Stimulated activated CD4-positive, alpha-beta T cell treated with anti-CD3 and anti-CD28 coated beads, Interleukin-4, amount 100 ng/mL, for 24 hours (primary cell): ENCODE measurements around the gene SERBP1.
A peak's percentile ranks its signal among the peaks of the same experiment; 100 is the strongest.
"Not testable (repeated sequence)": the region's sequence is repeated elsewhere in the genome, so short reads cannot be mapped to it uniquely, and the experiment has no call there.

ENCODE experiments used
- DNase-seq: peaks from one replicate; pipeline ENCODE4 v3.0.0-alpha.2; 2020

SERBP1 gene

GRCh38 chr1:67439277-67440029, 9.3 kb upstream of the SERBP1 start:
- no peak for DNase-seq

GRCh38 chr1:67437961-67438360, 7.8 kb upstream of the SERBP1 start:
- DNase-seq, result no peak

GRCh38 chr1:67436511-67437055, 6.4 kb upstream of the SERBP1 start:
- no peak for DNase-seq

DNA sequence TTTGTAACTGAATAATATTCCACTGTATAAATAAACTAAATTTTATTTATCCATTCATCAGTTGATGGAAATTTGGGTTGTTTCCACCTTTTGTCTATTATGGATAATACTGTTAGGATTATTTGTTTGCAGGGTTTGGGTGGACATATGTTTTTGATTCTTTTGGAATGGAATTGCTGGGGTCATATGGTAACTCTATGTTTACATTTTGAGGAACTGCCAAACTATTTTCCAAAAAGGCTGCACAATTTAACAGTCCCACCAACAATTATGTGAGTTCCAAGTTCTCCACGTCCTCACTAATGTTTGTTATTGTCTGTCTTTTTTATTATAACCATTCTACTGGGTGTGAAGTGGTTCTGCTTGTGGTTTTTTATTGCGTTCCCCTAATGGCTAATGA, 4.3 kb upstream of the SERBP1 start:
- DNase-seq, result no peak

GRCh38 chr1:67433837-67434236, 3.6 kb upstream of the SERBP1 start:
- DNase-seq, result no peak

- no peak for DNase-seq
These were observed 2.5 kb upstream of the SERBP1 start for GRCh38 chr1:67432745-67433144.

DNA sequence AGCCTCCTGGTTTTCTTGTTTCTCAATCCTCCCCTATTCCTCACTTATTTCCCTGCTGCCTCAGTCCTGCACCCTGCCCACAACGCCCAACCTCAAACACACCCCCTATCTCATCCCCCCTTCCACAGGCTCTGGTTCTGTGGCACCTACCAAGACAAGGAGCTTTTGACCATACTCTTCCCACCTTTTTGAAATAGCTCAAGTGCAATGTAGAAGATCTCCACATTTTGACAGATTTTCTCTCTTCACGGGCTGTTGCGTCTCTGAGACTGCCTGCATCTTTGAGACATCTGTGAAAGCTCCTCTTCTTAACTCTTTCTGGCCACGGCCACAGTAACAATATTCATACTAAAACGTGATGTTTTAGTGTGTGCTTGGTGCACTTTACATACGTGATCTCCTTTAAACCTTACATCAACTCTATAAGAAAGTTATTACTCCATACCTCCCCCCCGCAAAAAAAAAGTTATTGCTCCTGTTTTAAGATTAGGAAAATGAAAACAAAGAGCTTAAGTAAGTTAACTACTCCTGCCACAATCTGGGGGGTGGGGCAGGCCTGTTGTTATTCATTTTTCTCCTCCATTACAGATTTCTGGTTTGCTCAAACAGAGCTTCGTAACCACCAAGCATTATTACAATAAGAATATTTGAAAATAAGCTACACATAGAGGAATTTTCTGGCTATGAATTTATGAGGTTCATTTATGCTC, 1.8 kb upstream of the SERBP1 start:
- no peak for DNase-seq

GRCh38 chr1:67431156-67431765, 1.1 kb upstream of the SERBP1 start:
- DNase-seq, result no peak

GRCh38 chr1:67429528-67430357, 459 bp downstream of the SERBP1 start:
- peak; percentile 48 for DNase-seq

DNA sequence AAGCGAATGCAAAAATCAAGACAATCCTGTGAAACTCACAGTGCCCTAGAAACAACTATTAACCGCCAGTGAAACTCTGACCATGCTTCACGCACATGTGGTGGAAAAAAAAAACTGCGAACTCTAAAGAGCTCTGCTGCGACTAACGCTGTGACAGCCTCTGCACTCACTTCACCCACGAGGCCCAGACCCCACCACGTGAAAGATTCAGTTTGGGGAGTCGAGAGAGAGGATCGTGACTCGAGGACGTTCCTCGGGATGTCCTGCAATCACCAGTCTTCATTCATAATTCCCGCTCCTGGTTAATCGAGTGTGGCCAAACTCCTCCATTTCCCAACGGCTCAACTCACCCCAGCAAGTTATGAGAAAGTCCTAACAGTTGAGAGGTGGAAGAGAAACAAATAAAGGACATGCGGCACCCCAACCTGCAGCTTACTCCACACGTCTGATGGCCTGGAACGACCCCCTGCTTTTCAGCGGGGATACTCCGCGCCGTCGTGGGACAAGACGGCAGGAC, 1.1 kb downstream of the SERBP1 start:
- peak; percentile 73 for DNase-seq

GRCh38 chr1:67427947-67428346, 2.3 kb downstream of the SERBP1 start:
- DNase-seq, result no peak

- no peak for DNase-seq
These were observed 2.7 kb downstream of the SERBP1 start for GRCh38 chr1:67427465-67427864.

- no peak for DNase-seq
These were observed 9.2 kb downstream of the SERBP1 start for GRCh38 chr1:67420835-67421492.

DNA sequence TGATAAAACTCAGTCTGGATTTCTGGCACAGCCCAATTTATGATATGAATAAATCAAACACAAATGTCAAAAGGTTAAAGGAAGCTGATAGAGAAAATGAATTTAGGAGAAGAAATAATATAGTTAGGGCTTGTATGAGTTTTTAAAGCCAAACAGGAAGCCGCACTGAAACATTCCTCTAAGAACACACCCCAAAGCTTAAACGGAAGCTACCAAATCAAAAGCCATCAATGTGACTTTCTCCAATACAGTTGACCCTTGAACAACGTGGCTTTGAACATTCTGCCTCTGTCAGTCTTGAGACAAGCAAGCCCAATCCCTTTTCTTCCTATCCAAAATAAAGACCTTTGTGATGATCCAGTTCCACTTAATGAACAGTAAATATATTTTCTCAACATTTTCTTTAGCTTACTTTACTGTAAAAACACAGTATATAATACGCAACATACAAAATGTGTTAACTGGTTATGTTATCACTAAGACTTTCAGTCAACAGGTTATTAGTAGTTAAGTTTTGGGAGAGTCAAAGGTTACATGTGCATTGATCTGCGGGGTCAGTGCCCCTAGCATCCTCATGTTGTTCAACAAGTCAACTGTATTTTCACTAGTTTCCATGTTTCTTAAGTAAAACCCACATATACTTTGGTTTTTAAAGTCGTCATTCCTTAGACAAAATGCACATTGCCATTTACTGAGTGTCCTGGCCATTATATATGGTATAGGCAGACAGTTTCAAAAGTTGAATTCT, 11.2 kb downstream of the SERBP1 start:
- DNase-seq, result no peak

DNA sequence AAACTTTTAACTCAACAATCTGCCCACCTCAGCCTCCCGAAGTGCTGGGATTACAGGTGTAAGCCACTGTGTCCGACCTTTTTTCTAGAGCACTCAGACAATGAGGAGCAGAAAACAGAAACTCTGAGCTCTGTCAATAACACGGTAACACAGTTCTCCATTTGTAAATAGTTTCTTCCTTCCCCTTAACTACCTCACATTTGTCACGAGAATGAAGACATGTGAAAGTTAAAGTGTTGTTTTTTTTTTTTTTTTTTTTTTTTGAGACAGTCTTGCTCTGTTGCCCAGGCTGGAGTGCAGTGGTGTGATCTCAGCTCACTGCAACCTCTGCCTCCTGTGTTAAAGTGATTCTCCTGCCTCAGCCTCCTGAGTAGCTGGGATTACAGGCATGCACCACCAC, 12.5 kb downstream of the SERBP1 start:
- DNase-seq, result not testable (repeated sequence)

DNA sequence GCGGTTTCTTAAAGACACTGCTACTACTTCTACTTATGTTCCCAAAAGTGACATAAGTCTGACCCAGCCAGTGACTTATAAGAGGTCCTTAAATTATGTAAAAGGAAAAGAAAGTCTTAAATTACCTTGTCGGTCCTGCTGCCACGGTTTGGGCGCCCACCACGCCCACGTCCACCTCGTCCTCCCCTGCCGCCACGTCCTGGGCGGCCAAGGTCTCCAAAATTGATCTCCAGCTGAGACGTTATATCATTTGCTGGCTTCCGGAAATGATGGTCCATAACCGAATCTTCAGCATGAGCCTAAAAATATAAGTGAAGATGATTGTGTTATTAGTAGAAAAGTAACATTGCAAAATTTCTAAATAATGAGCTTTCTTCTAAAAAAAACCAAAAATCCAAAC, 15.2 kb downstream of the SERBP1 start:
- no peak for DNase-seq

- DNase-seq, result no peak
These were observed 15.6 kb downstream of the SERBP1 start for GRCh38 chr1:67414574-67414973.

DNA sequence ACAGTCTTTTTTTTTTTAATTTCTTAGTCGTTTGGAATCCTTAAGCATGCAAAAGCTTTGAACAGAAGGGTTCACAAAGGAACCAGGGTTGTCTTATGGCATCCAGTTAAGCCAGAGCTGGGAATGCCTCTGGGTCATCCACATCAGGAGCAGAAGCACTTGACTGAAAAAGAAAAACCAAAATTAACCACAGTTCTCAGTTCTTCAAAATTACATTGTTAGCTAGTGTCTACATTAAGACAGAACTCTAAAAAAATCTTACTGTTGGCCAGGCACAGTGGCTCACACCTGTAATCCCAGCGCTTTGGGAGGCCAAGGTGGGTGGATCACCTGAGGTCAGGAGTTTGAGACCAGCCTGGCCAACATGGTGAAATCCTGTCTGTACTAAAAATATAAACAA, 17.1 kb downstream of the SERBP1 start:
- DNase-seq, result not testable (repeated sequence)

- no peak for DNase-seq
These were observed 22.1 kb downstream of the SERBP1 start for GRCh38 chr1:67408148-67408547.

DNA sequence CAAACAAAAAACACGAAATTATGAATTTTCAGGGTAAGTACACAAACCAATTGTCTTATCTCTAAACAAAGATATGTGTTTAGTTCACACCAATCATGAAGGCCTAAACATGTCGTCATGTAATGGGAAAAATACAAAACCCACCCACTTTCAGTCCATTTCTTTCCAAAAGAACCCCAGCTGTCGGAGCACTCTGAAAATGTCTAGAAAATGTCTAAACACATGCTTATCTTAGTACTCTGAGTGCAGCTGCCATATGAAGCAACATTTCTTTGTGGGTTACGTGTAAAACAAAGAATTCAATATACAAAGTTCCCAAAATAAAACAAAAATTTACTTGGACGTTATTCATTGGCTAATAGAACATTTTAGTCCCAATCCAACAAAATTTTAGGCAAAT, 22.7 kb downstream of the SERBP1 start:
- no peak for DNase-seq
